HG02642 (cell line): ENCODE measurements around the gene DENND4C.
"Not testable (repeated sequence)": the region's sequence is repeated elsewhere in the genome, so short reads cannot be mapped to it uniquely, and the experiment has no call there.

ENCODE experiments used
- ATAC-seq: cut with Tn5 transposase; IDR thresholded peaks from one replicate; pipeline ENCODE4 v1.9.1; 2021; ENCODE audit warnings: mild to moderate bottlenecking; ENCODE audit not compliant: unreplicated experiment, poor library complexity

DENND4C gene

GRCh38 chr9:19223724-19224123 is 6.8 kb upstream of the DENND4C start:
- no peak for ATAC-seq

DNA sequence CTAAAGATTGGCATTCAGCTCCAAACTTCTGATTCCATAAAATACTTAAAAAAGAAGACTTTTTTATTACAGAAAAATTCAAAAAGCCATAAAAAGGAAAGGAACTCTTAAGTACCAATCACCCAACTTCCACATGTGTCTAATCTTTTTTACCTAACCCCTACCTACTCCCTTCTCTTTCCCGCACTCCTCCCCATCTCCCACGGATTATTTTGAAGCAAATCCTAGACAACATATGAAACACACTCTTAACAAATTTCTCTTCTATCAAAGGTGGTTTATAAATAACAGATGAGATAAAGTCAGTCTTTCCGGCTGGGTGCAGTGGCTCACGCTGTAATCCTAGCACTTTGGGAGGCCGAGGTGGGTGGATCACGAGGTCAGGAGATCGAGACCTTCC is 5.9 kb upstream of the DENND4C start:
- ATAC-seq: no peak

- ATAC-seq: peak; percentile 55
Measured at GRCh38 chr9:19229595-19230354, 718 bp upstream of the DENND4C start.

DNA sequence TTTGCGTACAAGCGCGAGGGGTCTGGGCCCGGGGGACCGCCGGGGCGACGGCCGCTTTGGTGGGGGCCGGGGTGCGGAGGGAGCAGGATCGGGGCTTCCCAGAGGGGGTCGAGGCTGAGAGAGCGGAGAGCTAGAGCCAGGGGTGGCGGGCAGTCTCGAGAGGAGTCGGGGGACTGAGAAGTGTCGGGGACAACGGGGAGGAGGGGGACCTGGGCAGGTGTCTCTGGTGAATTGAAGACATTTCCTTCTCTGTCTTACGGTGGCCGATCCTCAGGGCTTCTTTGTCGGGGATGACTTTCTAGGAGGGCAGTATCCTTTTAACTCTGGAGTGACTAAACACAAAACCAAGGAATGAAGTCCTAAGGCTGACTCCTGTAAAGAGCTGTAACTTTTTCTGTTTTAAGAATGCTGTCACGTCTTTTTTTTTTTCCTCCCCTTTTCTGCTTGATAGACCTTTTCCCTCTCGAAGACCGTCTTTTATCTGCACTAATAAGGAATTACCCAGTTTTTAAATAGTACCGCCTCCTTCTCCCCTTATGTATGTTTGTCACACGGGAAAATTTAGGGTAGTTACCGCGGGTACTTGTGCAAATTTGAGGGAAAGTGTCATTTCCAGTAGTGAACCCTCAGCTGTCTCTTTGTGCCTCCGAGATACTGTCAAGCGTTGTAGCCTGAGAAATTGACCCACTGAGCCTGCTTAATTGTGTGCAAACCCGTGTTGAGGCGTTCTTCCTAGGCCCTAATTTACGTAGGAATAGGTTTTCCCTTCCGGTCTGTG is 822 bp downstream of the DENND4C start:
- peak; percentile 9 for ATAC-seq

DNA sequence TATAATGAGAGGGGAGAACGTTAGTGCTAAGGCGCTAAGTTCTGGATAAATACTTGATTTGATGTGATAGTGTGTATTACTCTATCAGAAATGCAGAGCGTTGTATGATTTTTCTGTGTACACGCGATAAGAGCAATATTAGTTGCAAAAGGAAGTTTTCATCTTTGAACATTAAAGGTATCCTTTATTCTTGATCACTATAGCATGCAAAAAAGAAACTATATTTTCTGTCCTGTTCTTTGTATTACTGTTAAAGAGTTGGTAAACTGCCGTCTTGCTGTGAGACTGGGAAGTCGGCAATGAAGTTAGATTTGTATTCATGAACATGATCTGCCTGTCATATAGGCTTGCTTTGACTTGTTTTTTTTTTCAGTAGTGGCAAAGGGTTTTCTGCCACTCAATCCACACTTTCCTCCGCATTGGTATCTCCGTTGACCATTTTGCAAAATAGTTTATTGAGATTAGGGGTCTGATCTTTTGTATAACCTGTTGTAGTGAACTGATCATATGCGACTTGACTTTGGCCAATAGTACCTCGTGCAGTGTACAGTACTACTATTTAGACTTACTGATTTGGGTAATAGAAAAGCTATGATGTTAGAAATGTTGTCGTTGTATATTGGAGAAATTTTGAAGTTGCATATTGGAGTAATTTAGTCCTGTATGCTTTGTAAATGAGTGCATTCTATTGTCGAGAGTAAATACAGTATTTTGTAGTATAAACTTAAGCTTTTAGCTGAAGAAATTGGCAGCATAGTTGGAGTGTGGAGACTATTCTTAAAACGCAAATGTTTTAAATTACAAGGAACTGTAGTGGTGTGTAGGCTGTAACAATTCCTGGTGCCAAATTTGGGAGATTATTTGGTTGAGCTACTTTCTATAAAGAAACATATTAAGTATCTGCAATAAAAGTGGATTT is 1.7 kb downstream of the DENND4C start:
- ATAC-seq: no peak

GRCh38 chr9:19232823-19233194 is 2.3 kb downstream of the DENND4C start:
- ATAC-seq: no peak

- no peak for ATAC-seq
Measured at GRCh38 chr9:19233344-19233743, 2.9 kb downstream of the DENND4C start.

DNA sequence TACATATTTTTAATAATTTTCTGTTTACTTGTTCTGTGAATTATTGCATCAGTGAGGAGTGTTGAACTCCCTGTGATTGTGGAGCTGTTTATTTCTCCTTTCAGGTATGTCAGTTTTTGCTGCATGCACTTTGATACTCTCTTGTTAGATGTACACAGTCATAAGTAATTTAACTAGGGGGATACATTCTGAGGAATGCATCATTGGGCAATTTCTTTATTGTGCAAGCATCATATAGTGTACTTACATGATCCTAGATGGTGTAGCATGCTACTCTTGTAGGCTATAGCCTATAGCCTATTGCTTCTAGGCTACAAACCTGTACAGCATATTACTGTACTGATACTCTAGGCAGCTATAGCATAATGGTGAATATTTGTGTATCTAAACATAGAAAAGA is 9.5 kb downstream of the DENND4C start:
- ATAC-seq: no peak

DNA sequence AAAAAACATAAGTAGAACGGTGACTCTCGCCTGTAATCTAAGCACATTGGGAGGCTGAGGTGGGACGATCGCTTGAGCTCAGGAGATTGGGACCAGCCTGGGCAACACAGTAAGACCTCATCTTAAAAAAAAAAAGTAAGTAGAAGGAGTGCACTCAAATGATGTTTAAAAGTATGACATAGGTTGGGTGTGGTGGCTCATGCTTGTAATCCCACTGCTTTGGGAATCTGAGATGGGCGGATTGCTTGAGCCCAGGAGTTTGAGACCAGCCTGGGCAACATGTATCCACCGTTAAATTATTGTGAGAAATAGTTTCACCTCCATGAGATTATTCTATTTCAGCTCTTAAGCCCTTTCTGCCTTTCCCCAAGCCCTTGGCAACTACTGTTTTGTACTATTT is 11.2 kb downstream of the DENND4C start:
- no peak for ATAC-seq

- ATAC-seq: no peak
Measured at GRCh38 chr9:19243366-19244033, 13.0 kb downstream of the DENND4C start.

- ATAC-seq: no peak
Measured at GRCh38 chr9:19246891-19247290, 16.4 kb downstream of the DENND4C start.

DNA sequence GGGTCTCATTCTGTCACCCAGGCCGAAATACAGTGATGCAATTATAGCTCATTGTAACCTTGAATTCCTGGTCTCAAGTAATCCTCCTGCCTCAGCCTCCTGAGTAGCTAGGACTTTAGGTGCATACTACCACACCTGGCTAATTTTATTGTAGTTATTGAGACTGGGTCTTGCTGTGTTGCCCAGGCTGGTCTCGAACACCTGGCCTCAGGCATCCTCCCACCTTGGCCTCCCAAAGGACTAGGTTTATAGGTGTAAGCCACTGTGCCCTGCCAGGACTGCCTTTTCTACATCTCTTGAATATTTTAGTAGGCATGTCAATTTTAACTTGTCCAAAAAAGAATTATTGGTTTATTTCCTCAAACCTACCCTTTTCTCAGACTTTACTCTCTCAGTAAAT is 16.9 kb downstream of the DENND4C start:
- no peak for ATAC-seq

GRCh38 chr9:19250346-19250745 is 19.9 kb downstream of the DENND4C start:
- ATAC-seq: not testable (repeated sequence)

DNA sequence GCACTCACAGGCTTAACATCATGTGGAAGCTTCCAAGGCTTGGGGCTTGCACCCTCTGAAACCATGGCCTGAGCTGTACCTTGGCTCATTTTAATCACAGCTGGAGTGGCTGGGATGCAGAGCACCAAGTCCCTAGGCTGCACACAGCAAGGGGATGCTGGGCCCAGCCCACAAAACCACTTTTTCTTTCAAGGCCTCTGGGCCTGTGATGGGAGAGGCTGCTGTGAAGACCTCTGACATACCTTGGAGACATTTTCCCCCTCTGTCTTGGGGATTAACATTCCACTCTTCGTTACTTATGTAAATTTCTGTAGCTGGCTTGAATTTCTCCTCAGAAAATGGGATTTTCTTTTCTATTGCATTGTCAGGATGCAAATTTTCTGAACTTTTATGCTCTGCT is 20.7 kb downstream of the DENND4C start:
- not testable (repeated sequence) for ATAC-seq

GRCh38 chr9:19251622-19252021 is 21.1 kb downstream of the DENND4C start:
- not testable (repeated sequence) for ATAC-seq

- ATAC-seq: no peak
Measured at GRCh38 chr9:19252174-19252884, 21.8 kb downstream of the DENND4C start.

GRCh38 chr9:19252885-19253219 is 22.4 kb downstream of the DENND4C start:
- ATAC-seq: no peak

GRCh38 chr9:19255112-19255511 is 24.6 kb downstream of the DENND4C start:
- no peak for ATAC-seq

DNA sequence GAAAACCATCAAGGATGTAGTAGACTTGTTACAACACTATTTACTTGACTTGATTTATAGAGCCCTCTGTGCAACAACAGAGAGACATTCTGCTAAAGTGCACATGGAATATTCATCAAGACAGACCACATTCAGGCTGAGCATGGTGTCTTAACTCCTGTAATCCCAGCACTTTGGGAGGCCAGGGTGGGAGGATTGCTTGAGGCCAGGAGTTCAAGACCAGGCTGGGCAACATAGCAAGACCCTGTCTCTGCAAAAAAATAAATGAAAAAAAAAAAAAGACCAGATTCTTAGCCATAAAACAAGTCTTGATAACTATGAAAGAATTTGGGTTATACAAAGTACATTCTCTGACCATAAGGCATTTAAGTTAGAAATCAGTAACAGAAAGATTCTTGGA is 25.3 kb downstream of the DENND4C start:
- no peak for ATAC-seq
